ENCODE results near the gene STYXL1. TPM values are rescaled to one million over a fixed set of nuclear protein-coding genes. Genes with fewer than 3 reads are reported as not detected.
A peak's percentile ranks its signal among the peaks of the same experiment; 100 is the strongest.

Gene STYXL1
- polyA plus RNA-seq, 3 donors: 64.6 to 79.8 (median 67.2) TPM

GRCh38 chr7:76002139-76002538 lies 45.7 kb downstream of the STYXL1 start:
- peaks cover 0 to 7% (median 4%) of the 10 kb centered on the region in 7 donors for H3K9me3 Mint-ChIP-seq
- H3K27ac Mint-ChIP-seq: peak overlapping the region in 2 of 7 donors; percentile 23 to 41
- TF ChIP-seq CTCF (IDR thresholded peaks at IDR 0.05): no peak

GRCh38 chr7:76000566-76000965 lies 47.2 kb downstream of the STYXL1 start:
- Histone ChIP-seq H3K27me3 (ENCODE audit: control insufficient read depth in 2 of 2, insufficient read depth in 2 of 2, low read length in 2 of 2) (no peaks in the 10 kb centered on the region), H3K4me2 (replicated peaks; ENCODE audit: extremely low read depth, low read length, poor library complexity, severe bottlenecking) (no peak overlapping the region), H3K9me3 (replicated peaks in 1 of 2; ENCODE audit: control insufficient read depth in 1 of 2, insufficient read depth in 1 of 2, low read length in 2 of 2) (no peaks in the 10 kb centered on the region), H3K27ac (ENCODE audit: low read depth in 1 of 2, low read length in 2 of 2) (no peak overlapping the region), H3K9ac (ENCODE audit: insufficient read depth, low read length, poor library complexity, severe bottlenecking) (no peak overlapping the region), H3K36me3 (replicated peaks in 1 of 2; ENCODE audit: control insufficient read depth in 1 of 2, insufficient read depth in 2 of 2, low read length in 2 of 2) (peaks cover 24 to 57% of the 10 kb centered on the region in 2 donors), H3K4me1 (ENCODE audit: control insufficient read depth in 1 of 2, insufficient read depth in 2 of 2, low read length in 2 of 2) (peaks cover 23 to 28% of the 10 kb centered on the region in 2 donors), H2AFZ (ENCODE audit: insufficient read depth, low read depth, low read length, poor library complexity, severe bottlenecking) (no peak overlapping the region), H4K20me1 (ENCODE audit: insufficient read depth, low read length) (no peaks in the 10 kb centered on the region), H3K4me3 (replicated peaks in 1 of 3; ENCODE audit: low read depth in 2 of 3, low read length in 3 of 3) (no peak overlapping the region), H3K79me2 (ENCODE audit: insufficient read depth, low read length) (no peaks in the 10 kb centered on the region)
- peaks cover 28% of the 10 kb centered on the region for H3K4me1 Mint-ChIP-seq
- peaks cover 0 to 3% (median 0%) of the 10 kb centered on the region in 3 donors for H3K27me3 Mint-ChIP-seq (ENCODE audit: low read depth in 3 of 3)
- peaks cover 0 to 7% (median 4%) of the 10 kb centered on the region in 7 donors for H3K9me3 Mint-ChIP-seq
- H3K27ac Mint-ChIP-seq: no peak overlapping the region
- WGBS (ENCODE audit: insufficient coverage): 95% methylated on average over 9 of the region's 11 CpGs
- no peak overlapping the region for H3K4me3 Mint-ChIP-seq
- no peak for TF ChIP-seq CTCF (IDR thresholded peaks at IDR 0.05)
- peaks cover 56 to 71% of the 10 kb centered on the region in 2 donors for H3K36me3 Mint-ChIP-seq
- intact Hi-C loops (cut with micrococcal nuclease): no loop called here
- no peak for DNase-seq

More at GRCh38 chr7:76002139-76002538, 45.7 kb downstream of the STYXL1 start:
- Mint-ChIP-seq H3K27me3 (ENCODE audit: low read depth in 3 of 3) (peaks cover 0 to 3% (median 0%) of the 10 kb centered on the region in 3 donors), H3K4me1 (peaks cover 12% of the 10 kb centered on the region), H3K36me3 (peaks cover 49 to 75% of the 10 kb centered on the region in 2 donors), H3K4me3 (no peak overlapping the region)
- H3K27ac ChIP-seq (ENCODE audit: low read depth in 1 of 2, low read length in 2 of 2): no peak overlapping the region
- no peaks in the 10 kb centered on the region for H4K20me1 ChIP-seq (ENCODE audit: insufficient read depth, low read length)
- no peaks in the 10 kb centered on the region for H3K27me3 ChIP-seq (ENCODE audit: control insufficient read depth in 2 of 2, insufficient read depth in 2 of 2, low read length in 2 of 2)
- no peak for DNase-seq
- no peak overlapping the region for H3K4me2 ChIP-seq (replicated peaks; ENCODE audit: extremely low read depth, low read length, poor library complexity, severe bottlenecking)
- no peaks in the 10 kb centered on the region for H3K9me3 ChIP-seq (replicated peaks in 1 of 2; ENCODE audit: control insufficient read depth in 1 of 2, insufficient read depth in 1 of 2, low read length in 2 of 2)
- intact Hi-C loops (cut with micrococcal nuclease): no loop called here
- 93% methylated on average over 6 of the region's 6 CpGs for WGBS (ENCODE audit: insufficient coverage)
- no peak overlapping the region for H2AFZ ChIP-seq (ENCODE audit: insufficient read depth, low read depth, low read length, poor library complexity, severe bottlenecking)
- peaks cover 24 to 64% of the 10 kb centered on the region in 2 donors for H3K36me3 ChIP-seq (replicated peaks in 1 of 2; ENCODE audit: control insufficient read depth in 1 of 2, insufficient read depth in 2 of 2, low read length in 2 of 2)
- H3K79me2 ChIP-seq (ENCODE audit: insufficient read depth, low read length): no peaks in the 10 kb centered on the region
- H3K4me3 ChIP-seq (replicated peaks in 1 of 3; ENCODE audit: low read depth in 2 of 3, low read length in 3 of 3): no peak overlapping the region
- H3K4me1 ChIP-seq (ENCODE audit: control insufficient read depth in 1 of 2, insufficient read depth in 2 of 2, low read length in 2 of 2): peaks cover 9 to 12% of the 10 kb centered on the region in 2 donors
- H3K9ac ChIP-seq (ENCODE audit: insufficient read depth, low read length, poor library complexity, severe bottlenecking): no peak overlapping the region
